KG1 (cell line): Measurements from ENCODE around the gene SHMT2.

ENCODE experiments used
- DNase-seq: peaks from one replicate; lab custom pipeline; 2025; lab: John Stamatoyannopoulos, UW

The SHMT2 gene

GRCh38 chr12:57198329-57198728 lies 31.2 kb upstream of the SHMT2 start:
- no peak for DNase-seq

- no peak for DNase-seq
Observed at GRCh38 chr12:57199191-57199590, 30.3 kb upstream of the SHMT2 start.

- DNase-seq = no peak
Observed at GRCh38 chr12:57200497-57200896, 29.0 kb upstream of the SHMT2 start.

GRCh38 chr12:57201219-57201618 lies 28.3 kb upstream of the SHMT2 start:
- no peak for DNase-seq

- DNase-seq = no peak
Observed at GRCh38 chr12:57201631-57202030, 27.9 kb upstream of the SHMT2 start.

- DNase-seq = no peak
Observed at GRCh38 chr12:57202321-57202720, 27.2 kb upstream of the SHMT2 start.

- DNase-seq = no peak
Observed at GRCh38 chr12:57203201-57203600, 26.3 kb upstream of the SHMT2 start.

- DNase-seq = no peak
Observed at GRCh38 chr12:57203791-57204190, 25.7 kb upstream of the SHMT2 start.

GRCh38 chr12:57204454-57204853 lies 25.1 kb upstream of the SHMT2 start:
- DNase-seq = no peak

- no peak for DNase-seq
Observed at GRCh38 chr12:57205186-57205585, 24.3 kb upstream of the SHMT2 start.

- no peak for DNase-seq
Observed at GRCh38 chr12:57205931-57206330, 23.6 kb upstream of the SHMT2 start.

- no peak for DNase-seq
Observed at GRCh38 chr12:57207731-57208630, 21.5 kb upstream of the SHMT2 start.

- no peak for DNase-seq
Observed at GRCh38 chr12:57208631-57209282, 20.8 kb upstream of the SHMT2 start.

- no peak for DNase-seq
Observed at GRCh38 chr12:57209916-57210315, 19.6 kb upstream of the SHMT2 start.

GRCh38 chr12:57210461-57210860 lies 19.1 kb upstream of the SHMT2 start:
- no peak for DNase-seq

GRCh38 chr12:57210926-57211692 lies 18.4 kb upstream of the SHMT2 start:
- DNase-seq = no peak

- DNase-seq = no peak
Observed at GRCh38 chr12:57211791-57212700, 17.5 kb upstream of the SHMT2 start.

- DNase-seq = no peak
Observed at GRCh38 chr12:57212701-57213057, 16.8 kb upstream of the SHMT2 start.

- DNase-seq = no peak
Observed at GRCh38 chr12:57213058-57213715, 16.3 kb upstream of the SHMT2 start.

- no peak for DNase-seq
Observed at GRCh38 chr12:57213763-57214397, 15.6 kb upstream of the SHMT2 start.

GRCh38 chr12:57214398-57214781 lies 15.1 kb upstream of the SHMT2 start:
- DNase-seq = no peak
